ENCODE measurements around the gene C3orf49. TPM values are rescaled to one million over a fixed set of nuclear protein-coding genes. Genes with fewer than 3 reads are reported as not detected.

Gene C3orf49, protein sequence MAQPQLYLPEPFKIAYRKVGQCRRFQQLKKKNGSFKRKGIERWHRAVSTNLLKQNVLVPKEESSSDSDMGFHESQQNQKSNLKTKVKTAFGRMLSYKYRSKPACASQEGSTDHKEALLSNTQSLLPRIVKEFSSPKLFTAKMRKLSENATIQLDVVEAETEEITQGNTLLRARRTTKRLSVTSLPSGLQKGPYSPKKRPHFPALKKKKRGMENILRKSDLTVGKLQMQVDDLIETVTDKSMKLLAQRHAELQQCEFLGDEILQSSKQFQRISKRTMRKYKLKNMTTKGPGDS
- under 1 TPM; 0.42 to 0.56 (median 0.53) TPM for polyA plus RNA-seq (ENCODE audit: insufficient read length in 4 of 4)

DNA sequence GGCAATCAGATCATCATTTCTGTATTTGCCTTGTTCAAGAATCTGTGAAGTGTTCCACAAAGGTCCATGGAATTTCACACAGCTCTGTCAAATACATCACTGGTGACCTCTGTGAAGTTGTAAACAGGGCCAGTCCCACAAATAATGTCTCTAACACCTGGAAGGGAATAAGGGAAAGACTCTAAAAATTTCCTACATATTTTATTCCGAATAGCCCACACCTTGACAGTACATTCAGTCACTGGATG, at the start of gene C3orf49:
Gene C3orf49 (plus strand): TSS at position 149 of the 248 bp plus-strand sequence. CDS start 173 bp downstream, outside the sequence.
- DNase-seq (ENCODE audit: low read depth in 4 of 4, low spot score in 3 of 4): no peak

DNA sequence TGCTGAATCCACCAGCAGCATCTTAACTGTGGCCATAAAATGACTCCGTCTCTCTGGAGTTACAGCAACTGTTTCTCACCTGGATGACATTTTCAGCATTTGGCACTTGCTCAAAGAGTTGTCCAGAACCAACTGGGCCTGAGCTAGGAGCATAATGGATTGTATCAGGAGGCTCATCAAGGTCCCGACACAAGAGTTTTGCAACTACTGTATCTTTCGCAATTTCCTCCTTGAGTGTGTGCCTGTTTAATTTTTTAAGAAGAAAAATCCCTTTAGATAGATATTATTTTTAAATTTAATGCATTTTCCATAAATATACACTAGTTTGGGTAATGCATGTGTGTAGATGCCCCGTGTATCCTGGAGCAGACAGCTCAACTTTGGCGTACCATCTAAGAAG, 44.3 kb upstream of the C3orf49 start:
- no peak for DNase-seq (ENCODE audit: low read depth in 4 of 4, low spot score in 3 of 4)

DNA sequence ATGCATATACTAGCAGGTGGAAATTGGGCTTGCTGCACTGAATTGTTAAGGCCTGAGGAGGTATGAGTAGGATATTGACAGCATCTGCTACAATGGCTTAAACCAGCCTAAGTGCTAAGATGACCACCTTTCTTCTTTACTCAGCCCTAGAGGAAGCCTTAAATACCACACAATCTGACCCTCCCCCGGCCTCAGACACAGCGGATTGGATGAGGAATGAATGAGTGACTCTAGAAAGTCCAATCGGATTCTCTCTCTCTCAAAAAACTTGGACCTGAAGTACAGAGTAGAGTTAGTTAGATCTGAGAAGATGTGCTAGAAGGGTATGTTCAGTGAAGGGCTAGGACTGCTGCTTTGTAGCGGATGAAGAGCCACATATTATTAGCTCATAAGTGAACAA, 39.9 kb upstream of the C3orf49 start:
- no peak for DNase-seq (ENCODE audit: low read depth in 4 of 4, low spot score in 3 of 4)

DNA sequence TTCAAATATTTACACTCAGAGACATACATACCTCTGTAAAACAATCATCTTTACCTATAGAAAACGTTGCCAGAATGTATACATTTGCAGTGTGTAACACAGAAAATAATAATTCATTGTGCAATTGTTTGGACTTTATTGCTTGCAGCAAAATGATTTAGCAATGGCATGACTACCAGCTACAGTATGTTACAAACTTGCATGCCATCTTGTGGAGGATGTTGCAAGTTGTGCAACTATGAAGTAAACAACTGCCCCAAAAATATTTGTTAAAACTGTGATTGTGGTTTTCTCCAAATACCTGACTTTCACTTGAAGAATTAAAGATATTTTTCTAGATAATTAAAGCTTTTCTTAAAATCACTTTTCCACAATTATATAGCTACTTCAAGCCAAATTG, 27.1 kb upstream of the C3orf49 start:
- peak in 1 of 4 donors; percentile 3 for DNase-seq (ENCODE audit: low read depth in 4 of 4, low spot score in 3 of 4)

DNA sequence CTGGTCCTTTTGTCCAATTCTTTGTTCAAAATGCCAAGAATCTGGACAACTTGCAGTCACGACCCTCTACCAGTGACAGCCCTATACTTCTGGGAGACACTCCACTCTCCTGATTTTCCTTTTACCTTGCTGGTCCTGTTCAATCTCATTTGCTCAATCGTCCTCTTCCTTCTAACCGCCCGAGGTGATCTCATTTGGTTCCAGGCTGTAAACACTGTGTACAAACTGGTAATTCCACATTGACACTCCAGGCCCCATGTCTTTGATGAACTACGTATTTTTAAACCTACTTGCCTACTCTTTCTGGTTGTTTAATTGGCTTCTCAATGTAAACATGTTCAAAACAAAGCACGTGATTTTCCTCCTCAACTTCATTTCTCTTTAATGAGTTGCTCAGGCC, 23.7 kb upstream of the C3orf49 start:
- DNase-seq (ENCODE audit: low read depth in 4 of 4, low spot score in 3 of 4): no peak

DNA sequence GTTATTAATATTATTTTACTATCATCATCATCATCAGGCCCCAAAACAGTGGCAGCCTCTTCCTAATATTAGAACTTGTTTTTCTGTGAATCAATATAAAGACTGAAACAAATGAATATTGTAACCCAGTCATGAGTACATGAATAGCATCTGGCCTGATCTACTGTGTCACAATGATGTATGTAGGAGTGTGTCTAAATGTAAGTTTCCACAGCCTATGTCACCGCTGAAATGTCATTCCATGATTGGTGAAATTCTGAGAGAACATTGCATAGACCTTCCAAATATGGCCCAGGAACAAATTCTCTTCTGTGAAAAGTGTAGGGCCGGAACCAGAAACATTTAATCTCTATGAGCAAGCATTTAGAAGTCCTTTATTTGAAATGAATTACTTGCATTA, 20.6 kb upstream of the C3orf49 start:
- no peak for DNase-seq (ENCODE audit: low read depth in 4 of 4, low spot score in 3 of 4)

DNA sequence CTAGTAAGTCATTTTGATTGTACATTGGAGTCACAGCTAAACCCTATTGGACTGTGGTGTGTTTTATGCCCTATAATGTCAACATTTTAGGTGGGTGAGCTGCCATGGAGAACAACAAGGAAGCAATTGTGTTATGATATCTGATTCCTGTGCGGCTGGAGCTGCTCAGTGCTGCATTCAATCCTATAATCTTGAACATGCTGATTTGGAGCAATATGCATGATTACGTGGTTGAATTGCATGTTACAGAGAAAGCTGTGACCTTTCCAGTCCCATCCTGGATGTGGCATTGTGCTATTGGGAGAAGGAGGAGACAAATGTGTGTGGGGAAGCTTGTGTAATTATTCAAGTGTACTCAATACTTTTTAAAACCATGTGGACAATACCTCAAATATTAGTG, 20.1 kb upstream of the C3orf49 start:
- DNase-seq (ENCODE audit: low read depth in 4 of 4, low spot score in 3 of 4): no peak

DNA sequence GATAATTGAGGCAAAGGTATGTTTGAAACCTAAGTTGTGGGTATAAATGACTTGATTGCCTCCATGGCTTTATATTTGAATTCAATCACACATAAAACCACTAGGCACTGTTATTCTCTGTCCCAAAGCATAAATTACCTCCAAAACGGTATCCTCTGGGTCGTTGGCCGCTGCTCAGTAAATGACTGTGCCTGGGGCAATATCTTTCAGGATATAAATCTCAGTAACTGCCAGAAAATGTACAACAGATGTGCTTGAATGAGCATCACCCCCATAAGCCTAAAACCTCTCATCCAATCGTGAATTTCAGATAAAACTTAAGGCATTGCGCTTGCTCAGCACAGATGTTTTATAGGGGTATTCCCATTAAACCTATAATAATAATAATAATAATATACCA, 19.0 kb upstream of the C3orf49 start:
- no peak for DNase-seq (ENCODE audit: low read depth in 4 of 4, low spot score in 3 of 4)

DNA sequence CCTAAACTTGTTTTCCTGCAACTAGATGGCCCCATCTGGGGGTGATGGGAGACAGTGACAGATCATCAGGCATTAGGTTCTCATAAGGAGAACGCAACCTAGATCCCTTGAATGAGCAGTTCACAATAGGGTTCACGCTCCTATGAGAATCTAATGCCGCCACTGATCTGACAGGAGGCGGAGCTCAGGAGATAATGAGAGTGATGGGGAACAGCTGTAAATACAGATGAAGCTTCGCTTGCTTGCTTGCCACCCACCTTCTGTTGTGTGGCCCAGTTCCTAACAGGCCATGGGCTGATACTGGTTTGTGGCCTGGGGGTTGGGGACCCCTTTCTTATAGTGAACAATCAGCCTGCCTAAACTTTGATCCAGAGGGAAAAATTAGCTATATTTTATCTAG, 15.2 kb upstream of the C3orf49 start:
- DNase-seq (ENCODE audit: low read depth in 4 of 4, low spot score in 3 of 4): no peak

DNA sequence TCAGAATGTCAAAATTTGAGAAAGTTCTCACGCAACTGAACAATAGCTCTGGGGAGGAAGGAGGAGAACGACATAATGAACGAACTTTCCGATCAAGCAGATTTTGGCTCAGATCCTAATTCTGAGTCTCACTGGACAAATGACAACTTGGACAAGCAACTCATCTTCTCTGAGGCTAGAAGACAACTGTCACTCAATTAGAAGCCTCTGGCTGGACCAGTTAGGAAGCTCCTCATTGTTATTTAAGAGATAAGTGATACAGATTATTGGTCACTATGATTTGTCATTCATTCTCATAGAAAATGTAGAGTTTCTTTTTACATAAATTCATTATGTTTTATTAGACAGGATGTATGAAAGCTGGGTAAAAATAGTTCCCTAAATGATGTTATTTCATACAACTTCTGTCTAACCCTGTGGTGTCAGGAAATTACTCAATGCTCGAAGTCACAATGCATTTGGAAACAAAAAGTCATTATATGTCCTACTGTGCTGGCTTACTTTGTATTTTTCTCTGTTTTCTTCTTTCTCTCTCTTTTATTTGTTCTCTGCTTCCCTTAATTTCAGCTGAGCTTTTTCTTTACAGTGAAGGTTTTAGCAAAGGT, 11.0 kb upstream of the C3orf49 start:
- DNase-seq (ENCODE audit: low read depth in 4 of 4, low spot score in 3 of 4): no peak

DNA sequence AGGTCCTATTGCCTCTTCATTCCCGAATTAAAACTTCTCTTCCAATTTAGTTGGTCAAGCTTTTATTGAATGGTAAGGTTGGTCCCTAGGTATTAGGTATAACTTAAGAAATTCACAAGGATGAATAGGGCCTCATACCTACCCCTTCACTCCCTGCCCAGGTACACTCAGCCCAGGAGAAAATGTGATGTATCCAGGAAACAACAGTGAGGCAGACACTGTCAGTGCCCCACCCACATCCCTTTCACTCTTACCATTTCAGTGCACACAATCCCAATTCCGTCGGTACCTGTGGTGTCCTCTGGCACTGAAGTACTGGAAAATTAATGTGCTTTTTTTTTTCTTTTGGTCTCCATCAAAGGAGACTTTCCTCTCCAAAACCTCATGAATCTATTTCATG, 10.5 kb upstream of the C3orf49 start:
- DNase-seq (ENCODE audit: low read depth in 4 of 4, low spot score in 3 of 4): no peak

DNA sequence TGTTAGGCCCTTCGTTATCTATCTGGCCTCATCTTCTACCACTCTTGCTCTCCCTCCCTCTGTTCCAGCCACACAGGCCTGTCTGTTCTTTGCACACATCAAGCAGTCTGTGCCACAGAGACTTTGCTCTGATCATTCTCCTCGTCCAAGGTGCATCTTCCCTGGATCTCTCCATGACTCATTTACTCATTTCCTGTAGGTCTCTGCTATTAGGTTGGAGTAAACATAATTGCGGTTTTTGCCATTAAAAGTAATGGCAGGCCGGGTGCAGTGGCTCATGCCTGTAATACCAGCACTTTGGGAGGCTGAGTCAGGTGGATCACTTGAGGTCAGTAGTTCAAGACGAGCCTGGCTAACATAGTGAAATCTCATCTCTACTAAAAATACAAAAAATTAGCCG, 9.5 kb upstream of the C3orf49 start:
- no peak for DNase-seq (ENCODE audit: low read depth in 4 of 4, low spot score in 3 of 4)

DNA sequence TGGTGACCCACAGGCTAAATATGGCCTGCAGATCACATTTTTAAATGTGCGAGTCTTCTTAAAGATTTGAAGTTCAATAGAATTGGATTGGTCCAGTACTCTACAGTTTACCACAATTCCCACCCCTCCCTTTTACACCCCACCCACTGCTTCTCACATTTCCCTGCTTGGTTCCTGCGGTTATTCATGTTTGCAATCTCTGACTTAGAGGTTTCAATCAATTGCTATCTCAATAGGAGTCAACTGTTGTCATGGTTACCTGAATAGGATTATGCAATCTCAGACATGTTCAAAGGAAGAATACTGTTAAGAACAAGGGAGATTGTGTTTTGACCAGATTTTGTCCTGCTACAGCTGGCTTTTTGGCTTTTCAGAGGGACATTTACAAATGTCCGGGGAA, 4.9 kb upstream of the C3orf49 start:
- DNase-seq (ENCODE audit: low read depth in 4 of 4, low spot score in 3 of 4): no peak

DNA sequence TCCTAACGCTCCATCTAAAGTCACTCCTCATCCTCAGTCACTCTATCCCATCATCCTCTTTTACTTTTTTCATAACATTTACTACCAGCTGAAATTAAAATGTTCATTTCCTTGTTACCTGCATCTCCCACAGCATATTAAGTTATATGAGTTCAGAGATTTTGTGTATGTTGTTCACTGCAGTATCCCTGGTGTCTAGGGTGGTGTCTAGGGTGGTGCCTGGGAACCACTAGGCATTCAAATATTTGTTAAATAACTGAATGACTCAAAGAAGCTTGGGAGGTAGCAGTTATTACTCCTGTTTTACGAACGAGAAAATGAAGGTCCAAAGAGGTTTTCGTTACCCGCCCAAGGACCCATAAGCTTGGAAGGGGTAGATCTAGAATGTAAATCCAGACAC, 1.9 kb upstream of the C3orf49 start:
- DNase-seq (ENCODE audit: low read depth in 4 of 4, low spot score in 3 of 4): no peak

DNA sequence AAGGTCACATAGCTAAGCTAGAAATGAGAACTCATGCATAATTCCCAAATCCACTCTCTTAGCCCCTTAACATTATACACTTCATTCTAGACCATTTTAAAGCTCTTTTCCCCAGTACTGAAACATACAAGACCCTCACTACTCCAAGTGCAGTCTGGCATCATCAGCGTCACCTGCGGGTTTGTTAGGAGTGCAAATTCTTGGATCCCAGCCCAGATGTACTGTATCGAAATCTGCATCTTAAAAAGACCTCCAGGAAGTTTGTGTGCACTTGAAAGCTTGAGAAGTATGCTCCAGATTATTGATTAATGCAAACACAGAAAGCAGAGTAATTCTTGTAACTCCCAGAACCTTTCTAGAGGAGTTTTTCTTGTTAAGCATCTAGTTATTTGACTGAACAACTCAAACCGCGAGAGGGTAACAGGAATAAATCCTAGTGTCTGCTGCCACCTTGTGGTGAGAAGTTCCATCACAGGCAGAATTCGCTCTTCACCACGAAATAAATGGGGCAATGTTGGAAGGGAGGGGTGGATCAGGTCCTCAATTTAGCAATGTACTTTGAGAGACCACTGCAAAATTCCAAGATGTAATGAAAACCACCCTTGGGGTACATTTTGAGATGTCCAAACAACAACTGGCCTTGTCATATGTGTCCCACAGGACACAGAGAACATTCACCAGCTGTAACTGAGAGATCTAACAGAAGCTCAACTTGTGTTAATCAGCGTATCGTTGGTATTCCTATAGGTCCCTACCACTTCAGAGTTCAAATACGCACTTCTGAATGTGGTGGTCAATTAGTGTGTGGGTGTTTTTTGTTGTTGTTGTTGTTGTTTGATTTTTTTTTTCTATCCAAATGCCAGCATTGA, 583 bp upstream of the C3orf49 start:
- peak; percentile 6 to 27 (median 20) for DNase-seq (ENCODE audit: low read depth in 4 of 4, low spot score in 3 of 4)

DNA sequence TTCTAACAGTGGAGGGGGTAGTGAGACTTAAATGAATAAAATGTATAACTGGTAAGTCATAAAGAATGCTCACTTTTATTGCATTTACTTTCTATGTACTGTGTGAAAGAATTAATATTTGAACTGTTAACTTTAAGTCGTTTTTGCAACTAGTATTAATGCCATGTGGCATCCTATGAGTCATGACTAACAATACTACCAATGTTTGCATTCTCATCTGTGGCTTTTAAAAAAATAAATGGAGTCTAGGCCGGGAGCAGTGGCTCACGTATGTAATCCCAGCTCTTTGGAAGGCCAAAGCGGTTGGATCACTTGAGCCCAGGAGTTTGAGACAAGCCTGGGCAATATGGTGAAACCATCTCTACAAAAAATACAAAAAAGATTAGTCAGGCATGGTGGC, 5.2 kb downstream of the C3orf49 start:
- DNase-seq (ENCODE audit: low read depth in 4 of 4, low spot score in 3 of 4): no peak

DNA sequence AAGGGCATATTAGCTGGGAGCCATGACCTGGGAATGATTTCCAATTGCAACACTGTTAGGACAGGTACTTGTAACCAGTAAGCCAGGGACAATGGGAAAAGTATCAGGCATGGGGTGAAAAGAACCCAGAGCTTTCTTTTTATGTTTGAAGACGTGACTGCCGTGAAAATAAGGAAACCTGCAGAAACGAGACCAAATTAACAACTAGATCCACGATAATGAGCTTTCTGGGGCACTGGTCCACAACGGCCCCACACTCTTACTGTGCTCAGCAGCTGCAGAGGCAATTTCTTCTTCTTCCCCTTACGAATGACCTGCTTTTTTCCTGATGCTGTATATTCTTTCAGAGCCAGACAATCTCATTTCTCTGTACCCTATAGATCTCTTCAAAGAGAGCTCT, 11.4 kb downstream of the C3orf49 start:
- DNase-seq (ENCODE audit: low read depth in 4 of 4, low spot score in 3 of 4): no peak

DNA sequence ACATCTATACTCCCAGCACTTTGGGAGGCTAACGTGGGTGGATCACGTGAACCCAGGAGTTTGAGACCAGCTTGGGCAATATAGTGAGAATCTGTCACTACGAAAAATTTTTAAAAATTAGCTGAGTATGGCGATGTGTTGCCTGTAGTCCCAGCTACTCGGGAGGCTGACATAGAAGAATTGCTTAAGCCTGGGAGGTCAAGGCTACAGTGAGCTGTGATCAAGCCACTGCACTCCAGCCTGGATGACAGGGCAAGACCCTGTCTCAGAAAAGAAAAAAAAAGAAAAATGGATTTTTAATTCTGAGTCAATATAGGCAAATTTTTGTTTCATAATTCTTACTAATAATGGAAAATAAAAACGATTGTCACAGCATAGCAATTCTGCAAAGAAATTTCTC, 13.3 kb downstream of the C3orf49 start:
- DNase-seq (ENCODE audit: low read depth in 4 of 4, low spot score in 3 of 4): no peak

DNA sequence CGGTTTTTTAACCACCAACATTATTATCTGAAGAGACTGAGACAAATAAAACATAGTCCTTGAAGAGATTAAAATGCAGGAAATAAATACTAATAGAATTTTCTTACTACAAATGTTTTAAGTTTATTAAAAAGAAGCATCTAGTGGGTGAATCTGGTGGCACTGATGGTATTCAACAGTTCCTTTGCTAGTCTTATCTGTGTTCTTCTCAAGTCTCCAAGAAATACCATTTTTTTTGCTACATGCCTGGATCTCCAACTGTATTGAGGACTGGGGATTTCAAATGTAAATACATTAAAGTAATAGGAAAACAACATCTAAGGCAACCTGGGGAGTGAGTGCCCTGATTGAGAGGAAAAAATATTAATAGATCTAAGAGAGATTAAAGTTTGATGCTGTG, 22.6 kb downstream of the C3orf49 start:
- DNase-seq (ENCODE audit: low read depth in 4 of 4, low spot score in 3 of 4): no peak

DNA sequence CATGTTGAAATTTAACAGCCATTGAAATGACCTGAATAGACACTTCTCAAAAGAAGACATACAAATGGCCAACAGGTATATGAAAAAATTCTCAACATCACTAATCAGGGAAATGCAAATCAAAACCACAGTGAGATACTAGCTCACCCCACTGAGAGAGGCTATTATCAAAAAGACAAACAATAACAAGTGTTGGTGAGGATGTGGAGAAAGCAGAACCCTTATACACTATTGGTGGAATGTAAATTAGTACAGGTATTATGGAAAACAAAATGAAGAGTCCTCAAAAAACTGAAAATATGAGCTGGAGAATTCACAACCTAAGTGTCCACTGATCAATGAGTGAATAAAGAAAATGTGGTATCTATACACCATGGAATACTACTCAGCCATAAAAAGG, 23.0 kb downstream of the C3orf49 start:
- DNase-seq (ENCODE audit: low read depth in 4 of 4, low spot score in 3 of 4): no peak

DNA sequence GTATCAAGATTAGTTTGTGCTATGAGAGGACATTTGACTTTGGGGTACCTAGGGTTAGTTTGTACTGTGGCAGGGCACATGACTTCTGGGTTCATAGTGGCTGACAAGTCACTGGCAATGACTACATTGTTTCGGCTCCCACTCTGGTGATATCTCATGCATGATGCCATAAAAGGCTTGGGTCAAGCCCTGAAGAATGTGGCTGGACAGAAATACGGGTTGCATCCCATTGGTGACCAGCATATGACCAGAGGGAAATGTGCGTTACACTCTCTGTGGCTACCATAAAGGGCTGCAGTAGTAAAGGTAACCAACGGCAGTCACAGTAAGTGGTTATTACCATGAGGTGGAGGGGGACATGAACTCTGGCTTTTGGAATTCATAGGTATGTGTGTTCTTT, 26.1 kb downstream of the C3orf49 start:
- no peak for DNase-seq (ENCODE audit: low read depth in 4 of 4, low spot score in 3 of 4)
